HG02943 (cell line): Measurements from ENCODE around the gene MERTK.
"Not testable (repeated sequence)": the region's sequence is repeated elsewhere in the genome, so short reads cannot be mapped to it uniquely, and the experiment has no call there.

Experiments
- ATAC-seq: cut with Tn5 transposase; IDR thresholded peaks from one replicate; pipeline ENCODE4 v1.9.1; 2021; ENCODE audit warnings: mild to moderate bottlenecking, low read depth, moderate library complexity; ENCODE audit not compliant: unreplicated experiment

The MERTK gene

DNA sequence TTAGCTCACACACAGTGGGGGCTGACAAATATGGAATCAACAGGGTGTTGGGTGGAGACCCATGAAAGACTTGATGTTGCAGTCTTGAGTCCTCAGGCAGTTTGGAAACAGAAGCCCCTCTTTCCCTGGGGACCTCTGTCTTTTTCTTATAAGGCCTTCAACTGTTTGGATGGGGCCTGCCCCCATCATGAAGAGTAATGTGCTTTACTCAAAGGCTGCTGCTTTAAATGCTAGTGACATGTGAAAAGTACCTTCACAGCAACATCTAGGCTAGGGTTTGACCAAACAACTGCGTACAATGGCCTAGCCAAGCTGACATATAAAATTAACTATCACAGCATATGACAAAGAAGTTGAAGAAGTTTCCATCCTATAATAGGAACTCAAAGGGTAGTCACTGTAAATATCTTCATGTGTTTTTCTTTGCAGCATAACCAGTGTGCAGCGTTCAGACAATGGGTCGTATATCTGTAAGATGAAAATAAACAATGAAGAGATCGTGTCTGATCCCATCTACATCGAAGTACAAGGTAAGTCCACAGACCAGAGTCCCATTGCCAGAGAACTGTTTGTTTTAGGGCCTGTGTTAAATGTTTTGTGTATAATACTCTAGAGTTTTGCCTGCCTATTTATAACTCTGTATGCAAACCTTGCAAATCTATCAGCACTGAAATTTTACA is 46.3 kb downstream of the MERTK start:
- ATAC-seq = no peak

DNA sequence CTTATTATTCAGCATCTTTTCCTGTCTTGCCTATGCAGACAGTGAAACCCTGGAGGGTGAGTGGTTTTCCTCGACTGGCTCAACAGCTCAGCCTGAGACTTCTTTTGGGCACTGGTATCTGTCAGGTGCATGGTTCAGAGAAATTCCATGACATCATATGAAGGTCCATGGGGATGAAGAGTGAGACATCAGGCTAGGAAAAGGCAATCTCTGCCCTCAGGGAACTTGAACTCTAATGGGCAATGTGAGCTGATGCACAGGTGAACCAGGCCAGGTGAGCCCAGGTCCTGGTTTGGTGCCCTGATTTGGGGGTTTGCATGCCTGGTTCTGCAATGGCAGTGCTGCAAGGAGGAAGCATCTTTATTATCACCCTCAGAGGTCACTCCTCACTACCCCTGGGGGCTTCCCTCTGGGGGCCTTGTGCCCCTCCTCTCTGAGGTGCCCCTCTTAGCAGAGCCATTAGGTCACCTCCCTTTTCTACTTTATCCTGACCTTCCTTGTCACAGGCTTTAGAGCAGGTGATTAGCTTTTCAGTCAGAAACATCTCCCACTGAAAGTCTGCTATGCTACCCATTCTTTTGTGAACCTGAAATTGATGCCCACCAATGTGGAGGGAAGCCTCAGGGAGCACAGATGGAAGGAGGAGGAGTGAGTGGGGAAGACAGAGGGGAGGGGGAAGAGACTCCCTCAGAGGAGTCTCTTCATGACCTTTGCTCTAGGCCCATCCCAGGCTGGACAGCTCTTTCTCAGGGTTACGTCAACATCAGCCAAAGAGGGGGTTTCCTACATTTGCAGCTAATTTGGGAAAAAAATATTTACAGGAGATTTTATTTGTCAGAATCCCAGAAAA is 47.3 kb downstream of the MERTK start:
- ATAC-seq = no peak

- no peak for ATAC-seq
These were observed 48.1 kb downstream of the MERTK start for GRCh38 chr2:111946294-111947114.

GRCh38 chr2:111947219-111947618 is 48.8 kb downstream of the MERTK start:
- no peak for ATAC-seq

DNA sequence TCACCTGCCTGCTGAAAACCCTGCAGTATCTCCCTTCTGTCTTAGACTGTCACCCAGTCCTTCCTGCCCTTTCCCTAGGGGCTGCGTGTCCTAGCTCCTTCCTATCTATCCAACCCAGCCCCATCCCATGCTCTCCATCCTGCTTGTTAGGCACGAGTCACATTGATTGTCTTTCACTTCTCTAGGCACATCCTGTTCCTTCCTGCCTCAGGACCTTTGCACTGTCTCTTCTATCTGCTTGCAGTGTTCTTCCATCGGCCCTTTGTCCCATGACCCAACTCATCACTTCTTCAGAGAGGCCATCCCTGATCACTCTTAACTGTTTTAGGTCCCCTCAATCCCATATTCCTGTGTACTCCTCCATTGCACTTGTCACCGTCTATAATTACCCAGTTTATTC is 50.4 kb downstream of the MERTK start:
- ATAC-seq = no peak

DNA sequence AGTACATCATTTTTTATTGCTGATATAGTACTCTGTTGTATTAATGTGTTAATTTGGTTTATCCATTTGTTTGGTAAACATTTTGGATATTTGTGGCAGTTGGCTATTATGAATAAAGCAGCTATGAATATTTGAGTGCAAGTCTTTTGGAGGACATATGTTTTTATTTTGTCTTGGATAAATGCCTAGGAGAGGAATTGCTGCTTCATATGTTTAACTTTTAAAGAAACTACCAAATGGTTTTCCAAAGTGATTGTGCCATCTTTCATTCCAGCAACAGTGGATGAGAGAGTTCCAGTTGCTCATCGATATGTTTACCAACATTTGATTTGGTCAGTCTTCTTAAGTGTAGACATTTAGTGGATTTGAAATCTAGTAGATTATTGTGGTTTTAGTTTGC is 51.8 kb downstream of the MERTK start:
- no peak for ATAC-seq

DNA sequence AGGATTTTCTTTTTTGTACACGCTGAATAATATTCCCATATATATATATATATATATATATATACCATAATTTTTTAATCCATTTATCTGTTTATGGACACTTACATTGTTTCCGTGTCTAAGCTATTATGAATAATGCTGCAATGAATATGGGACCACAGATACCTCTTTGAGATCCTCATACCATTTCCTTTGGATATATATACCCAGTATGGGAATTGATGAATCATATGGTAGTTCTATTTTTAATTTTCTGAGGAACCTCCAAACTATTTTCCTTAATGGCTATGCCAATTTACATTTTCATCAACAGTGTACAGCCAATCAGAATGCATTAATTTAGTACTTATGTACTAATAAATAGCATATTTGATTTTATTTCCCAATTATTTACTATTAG is 53.1 kb downstream of the MERTK start:
- no peak for ATAC-seq

DNA sequence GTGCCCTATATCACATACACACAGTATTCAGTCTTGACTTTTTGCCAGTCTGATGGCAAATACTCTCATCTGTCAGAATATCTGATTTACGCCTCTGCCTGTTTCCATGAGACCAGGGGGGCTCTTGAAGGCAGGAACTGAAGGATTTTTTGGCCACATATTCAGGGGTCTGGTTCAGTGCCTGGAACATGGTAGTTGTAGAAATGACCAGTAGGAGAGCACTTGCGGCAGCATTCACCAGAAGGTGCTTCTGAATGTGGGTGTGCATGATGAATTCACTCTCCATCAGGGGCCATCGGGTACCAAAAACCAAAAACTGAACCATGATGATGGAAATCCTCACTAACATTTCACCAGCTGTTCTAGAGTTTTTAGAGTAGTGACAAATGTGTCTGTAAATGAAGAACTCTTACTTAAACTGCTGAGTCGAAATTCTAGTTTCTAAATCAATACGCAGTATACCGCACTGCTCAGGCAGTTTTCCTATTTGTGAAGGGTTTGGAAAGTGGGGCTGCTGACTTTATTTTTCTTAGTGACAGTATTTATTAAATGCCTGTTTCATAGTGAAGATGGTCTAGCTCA is 54.6 kb downstream of the MERTK start:
- no peak for ATAC-seq

DNA sequence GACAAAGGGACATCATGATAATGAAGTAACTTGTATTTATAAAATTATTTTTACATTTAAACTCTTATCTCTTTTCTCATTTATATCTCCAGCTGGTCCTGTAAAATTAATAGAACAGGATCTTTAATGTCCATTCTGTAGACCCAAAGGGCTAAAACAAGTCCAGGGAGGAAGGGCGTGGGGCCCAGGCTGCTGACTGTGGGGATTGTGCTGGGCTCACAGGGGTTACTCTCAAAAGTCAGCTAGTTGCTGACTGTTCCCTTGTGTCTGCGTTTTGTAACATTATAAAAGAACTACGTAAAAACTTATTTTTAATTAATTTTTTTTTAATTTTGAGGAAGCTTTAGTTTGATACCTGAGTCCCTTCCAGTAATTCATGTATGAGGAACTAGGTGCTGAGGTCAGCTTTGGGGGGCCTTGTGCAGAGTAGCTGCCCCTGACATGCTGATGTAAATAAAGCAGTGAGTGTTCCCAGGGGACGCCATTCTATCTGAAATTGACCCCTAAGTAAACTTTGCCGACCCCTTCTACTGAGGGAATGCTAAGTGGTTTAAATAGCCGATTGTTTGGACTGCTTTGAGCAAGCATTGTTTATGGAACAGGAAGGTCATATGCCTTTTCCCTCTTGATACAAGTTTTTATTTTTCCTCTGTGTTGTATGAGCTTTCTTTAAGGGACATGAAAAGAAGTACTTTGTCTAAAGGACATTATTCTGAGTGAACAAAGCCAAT is 56.4 kb downstream of the MERTK start:
- ATAC-seq = no peak

DNA sequence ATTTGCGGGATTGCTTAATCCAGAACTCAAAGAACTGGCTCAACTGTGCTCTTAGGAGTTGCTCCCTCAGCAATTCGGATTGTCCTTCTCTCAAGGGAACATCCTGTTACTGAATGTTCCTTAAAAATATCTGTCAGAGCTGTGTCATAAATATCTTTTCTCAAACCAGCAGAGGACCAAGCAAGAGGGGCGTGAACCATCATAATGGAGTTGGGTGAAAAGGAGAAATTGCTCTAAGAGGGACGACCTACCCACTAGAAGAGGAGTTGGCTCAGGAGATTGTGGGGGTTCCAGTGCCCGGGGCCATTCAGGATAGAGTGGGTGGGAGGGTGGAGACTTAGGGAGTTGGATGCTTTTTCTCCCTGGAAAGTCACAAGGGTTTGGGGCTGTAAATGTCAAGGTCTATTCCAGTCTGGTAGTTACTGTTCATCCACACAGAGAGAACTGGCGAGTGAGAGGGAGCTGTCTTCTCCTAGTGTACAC is 59.5 kb downstream of the MERTK start:
- ATAC-seq = no peak

- no peak for ATAC-seq
These were observed 60.5 kb downstream of the MERTK start for GRCh38 chr2:111958901-111959300.

- no peak for ATAC-seq
These were observed 63.3 kb downstream of the MERTK start for GRCh38 chr2:111961663-111962062.

GRCh38 chr2:111963086-111963485 is 64.7 kb downstream of the MERTK start:
- ATAC-seq = not testable (repeated sequence)

- ATAC-seq = not testable (repeated sequence)
These were observed 65.1 kb downstream of the MERTK start for GRCh38 chr2:111963508-111963907.

GRCh38 chr2:111965062-111965461 is 66.7 kb downstream of the MERTK start:
- no peak for ATAC-seq

DNA sequence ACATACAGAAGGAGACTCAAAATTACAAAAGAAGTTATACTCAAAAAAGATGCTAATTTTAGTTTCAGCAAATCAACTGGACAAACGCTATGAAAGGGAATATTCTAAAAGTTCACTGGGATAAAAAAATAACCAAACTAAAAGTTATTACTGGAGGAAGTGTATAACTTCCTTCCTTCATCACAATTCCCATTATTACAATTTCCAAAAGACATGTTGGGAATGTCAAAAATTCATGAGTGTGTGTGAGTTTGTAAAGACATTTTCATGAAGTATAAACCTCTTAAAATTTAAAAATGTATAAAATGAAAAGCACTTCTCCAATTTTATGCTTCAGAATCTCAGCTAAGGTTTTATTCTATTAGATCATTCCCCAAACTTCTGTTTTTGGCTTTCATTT is 67.8 kb downstream of the MERTK start:
- no peak for ATAC-seq

DNA sequence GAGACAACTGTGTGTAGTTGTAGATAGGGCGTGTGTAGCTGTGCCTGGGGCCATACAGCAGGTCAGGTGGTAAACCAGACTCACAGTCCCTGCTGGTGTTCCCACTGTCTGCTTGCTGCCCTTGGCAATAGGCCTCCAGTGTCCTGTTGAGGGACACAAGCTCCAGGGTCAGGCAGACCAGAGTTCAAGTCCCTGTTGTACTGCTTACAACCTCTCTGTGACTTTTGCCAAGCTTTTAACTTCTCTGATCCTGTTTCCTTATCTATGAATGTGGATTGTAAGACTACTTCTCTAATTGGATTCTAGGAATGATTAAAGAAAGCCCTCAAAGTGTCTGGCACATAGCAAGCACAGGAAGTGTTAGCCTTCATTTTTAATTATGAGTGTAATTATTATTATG is 68.6 kb downstream of the MERTK start:
- no peak for ATAC-seq

DNA sequence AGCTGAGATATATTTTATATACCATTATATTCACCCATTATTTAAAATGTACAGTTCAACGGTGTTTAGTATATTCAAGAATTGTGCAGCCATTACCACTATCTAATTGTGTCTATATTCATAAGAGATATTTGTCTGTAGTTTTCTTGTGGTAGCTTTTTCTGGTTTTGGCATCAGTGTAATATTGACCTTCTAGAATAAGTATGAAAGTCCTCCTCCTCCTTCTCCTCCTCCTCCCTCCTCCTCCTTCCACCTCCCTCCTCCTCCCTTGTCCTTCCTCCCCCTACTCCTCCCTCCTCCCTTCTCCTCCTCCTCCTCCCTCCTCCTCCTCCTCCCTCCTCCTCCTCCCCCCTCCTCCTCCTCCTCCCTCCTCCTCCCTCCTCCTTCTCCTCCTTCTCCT is 72.0 kb downstream of the MERTK start:
- no peak for ATAC-seq

DNA sequence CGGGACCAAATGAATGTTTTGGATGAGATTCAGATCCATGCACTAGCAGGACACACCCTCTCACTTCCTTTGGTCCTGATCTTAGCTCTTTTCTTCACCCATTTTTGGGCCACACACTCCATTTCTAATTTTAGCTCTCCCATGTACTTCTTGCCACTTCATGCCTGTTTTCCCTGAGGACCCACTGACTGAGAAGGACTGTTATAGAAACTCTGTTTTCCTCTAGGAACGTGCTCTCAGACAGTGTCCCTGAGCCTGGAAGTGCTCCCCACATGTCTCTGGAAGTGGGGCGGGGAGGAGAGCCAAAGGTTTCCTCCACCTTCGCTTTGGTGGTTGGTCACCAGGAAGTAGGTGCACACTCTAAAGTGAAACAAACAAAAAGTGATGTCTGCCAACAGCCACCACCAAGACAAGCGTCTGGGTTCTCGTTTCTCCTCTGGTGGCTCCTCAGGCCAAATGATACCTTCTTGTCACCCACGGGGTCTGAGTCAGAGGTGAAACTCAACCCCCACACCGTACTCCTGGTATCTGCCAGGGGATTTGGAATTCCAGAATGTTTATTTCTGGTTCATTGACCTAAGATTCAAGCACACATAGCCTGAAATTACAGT is 74.7 kb downstream of the MERTK start:
- ATAC-seq = no peak

DNA sequence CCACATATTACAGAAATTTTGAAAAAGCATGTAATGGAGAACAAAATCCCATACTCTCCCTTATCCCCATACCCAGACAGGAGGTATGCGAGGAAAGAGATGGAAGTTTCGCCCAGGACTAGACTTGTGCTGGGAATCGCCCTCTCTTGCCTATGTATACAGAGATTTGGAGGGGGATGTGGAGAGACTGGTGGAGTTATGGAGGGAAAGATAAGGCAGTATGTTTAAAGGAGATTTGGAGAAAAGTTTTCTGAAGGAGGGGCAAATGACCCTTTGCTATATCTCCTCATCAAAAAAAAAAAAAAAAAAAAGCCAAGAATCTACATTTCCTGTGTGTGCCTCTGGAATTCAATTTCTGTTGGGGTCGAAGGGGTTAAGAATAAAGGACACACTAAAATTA is 75.3 kb downstream of the MERTK start:
- no peak for ATAC-seq
